ENCODE results near the gene DUSP2.

The DUSP2 gene, protein sequence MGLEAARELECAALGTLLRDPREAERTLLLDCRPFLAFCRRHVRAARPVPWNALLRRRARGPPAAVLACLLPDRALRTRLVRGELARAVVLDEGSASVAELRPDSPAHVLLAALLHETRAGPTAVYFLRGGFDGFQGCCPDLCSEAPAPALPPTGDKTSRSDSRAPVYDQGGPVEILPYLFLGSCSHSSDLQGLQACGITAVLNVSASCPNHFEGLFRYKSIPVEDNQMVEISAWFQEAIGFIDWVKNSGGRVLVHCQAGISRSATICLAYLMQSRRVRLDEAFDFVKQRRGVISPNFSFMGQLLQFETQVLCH

DNA sequence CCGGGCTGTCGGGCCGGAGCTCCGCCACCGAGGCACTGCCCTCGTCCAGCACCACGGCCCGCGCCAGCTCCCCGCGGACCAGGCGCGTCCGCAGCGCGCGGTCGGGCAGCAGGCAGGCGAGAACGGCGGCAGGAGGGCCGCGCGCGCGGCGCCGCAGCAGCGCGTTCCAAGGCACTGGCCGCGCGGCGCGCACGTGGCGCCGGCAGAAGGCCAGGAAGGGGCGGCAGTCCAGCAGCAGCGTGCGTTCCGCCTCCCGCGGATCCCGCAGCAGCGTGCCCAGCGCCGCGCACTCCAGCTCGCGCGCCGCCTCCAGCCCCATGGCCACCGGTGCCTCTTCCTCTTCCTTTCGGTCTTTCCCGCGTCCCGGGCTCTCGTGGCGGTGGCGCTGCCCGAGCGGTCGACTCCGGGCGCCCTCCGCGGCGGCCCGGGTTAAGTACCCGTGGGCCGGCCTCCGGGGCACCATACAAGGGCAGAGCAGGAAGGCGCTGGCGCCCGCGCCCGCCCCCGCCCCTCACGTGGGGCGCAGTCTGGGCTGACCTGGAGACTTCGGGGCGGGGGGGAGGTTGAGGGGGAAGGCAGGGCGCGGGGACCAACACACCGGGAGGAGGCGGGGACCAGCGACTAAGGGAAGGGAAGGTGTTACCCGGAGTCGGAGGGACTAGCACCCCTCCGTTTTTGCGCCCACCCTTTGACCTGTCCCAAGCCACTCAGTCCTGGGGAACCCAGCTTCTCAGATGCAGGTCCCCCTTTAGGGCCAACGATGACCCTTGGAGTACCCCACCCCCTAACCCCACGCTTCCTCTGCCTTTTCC, at the start of gene DUSP2:
TSS of gene DUSP2 (minus strand) at position 405 of the 812 bp plus-strand sequence. CDS start at position 319, 86 bp downstream.
- DNase-seq (ENCODE audit: low spot score), result peak; percentile 98
- TF ChIP-seq, protein P1, sequence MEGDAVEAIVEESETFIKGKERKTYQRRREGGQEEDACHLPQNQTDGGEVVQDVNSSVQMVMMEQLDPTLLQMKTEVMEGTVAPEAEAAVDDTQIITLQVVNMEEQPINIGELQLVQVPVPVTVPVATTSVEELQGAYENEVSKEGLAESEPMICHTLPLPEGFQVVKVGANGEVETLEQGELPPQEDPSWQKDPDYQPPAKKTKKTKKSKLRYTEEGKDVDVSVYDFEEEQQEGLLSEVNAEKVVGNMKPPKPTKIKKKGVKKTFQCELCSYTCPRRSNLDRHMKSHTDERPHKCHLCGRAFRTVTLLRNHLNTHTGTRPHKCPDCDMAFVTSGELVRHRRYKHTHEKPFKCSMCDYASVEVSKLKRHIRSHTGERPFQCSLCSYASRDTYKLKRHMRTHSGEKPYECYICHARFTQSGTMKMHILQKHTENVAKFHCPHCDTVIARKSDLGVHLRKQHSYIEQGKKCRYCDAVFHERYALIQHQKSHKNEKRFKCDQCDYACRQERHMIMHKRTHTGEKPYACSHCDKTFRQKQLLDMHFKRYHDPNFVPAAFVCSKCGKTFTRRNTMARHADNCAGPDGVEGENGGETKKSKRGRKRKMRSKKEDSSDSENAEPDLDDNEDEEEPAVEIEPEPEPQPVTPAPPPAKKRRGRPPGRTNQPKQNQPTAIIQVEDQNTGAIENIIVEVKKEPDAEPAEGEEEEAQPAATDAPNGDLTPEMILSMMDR (IDR thresholded peaks at IDR 0.05; ENCODE audit: extremely low read depth, missing control alignments), result no peak

DNA sequence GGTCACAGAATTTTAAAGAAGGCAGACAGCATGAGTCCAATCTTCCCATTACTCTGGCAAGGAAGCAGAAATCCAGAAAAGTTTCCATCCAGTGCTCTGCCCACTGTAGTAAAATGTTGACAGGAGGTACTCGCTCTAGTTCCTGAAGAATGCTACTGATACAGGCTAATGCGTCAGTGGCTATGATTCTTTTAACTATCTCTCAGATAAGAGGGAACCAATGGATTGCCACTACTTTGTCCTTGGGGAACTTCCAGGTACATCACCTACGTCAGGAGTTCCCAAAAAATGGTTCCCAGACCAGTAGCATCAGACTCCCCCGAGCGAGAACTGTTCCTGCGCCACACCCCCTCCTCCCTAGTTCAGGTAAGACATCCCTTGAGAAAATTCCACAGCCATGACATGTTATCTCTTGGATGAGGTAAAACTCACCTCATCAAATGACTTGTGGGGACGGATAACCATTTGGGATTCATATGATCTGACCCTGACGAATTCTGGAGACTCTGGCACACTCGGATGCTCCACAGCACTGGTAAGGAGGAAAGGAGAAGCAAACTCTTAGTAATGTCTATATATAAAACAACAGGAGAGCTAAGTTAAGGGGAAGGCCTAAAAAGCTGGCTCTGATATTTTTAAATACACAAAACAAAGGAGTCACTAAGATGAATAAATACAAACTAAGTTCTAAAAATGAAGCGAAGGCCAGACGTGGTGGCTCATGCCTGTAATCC, 46.9 kb upstream of the DUSP2 start:
- TF ChIP-seq, protein P1 (IDR thresholded peaks at IDR 0.05; ENCODE audit: extremely low read depth, missing control alignments), result no peak

DNA sequence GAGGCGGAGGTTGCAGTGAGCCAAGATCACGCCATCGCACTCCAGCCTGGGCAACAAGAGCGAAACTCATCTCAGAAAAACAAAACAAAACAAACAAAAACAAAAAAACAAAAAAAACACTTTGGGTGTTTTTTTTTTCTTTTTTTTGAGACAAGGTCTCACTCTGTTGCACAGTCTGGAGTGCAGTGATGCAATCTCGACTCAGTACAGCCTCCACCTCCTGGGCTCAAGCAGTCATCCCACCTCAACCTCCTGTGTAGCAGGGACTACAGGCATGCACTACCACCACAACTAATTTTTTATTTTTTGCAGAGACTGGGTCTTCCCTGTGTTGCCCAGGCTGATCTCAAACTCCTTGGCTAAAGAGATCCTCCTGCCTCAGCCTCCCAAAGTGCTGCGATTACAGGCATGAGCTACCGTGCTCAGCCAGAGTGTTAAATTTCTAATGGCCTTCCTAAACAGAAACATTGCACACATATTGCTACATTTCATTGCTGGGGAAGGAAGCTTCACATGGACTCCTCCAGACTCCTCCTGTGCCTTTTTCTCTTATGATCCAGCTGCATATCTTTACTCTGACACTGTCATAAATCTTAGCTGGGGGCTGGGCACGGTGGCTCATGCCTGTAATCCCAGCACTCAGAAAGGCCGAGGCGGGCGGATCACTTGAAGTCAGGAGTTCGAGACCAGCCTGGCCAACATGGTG, 43.7 kb upstream of the DUSP2 start:
- no peak for DNase-seq (ENCODE audit: low spot score)
- TF ChIP-seq, protein P1 (IDR thresholded peaks at IDR 0.05; ENCODE audit: extremely low read depth, missing control alignments), result no peak

More for the DNA sequence above, 46.9 kb upstream of the DUSP2 start:
- no peak for DNase-seq (ENCODE audit: low spot score)

DNA sequence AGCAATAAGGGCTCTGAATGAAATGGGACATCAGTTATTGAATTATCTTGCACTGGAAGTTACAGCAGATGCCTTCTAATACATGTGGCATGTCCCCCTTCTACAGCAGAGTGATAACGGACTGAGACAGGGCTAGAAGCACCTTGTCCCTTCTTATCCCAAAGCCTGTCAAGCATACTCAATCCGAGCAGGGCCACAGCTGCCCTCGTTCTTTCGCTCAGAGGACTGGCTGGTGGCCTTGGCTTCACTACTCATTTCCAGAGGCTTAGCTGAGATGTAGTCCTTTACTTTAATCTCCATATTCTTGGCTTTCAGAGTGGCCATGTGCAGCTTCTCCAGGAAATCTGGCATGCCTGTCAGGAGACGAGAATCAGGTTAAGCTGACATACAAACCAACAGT, 41.3 kb upstream of the DUSP2 start:
- no peak for DNase-seq (ENCODE audit: low spot score)
- TF ChIP-seq, protein P1 (IDR thresholded peaks at IDR 0.05; ENCODE audit: extremely low read depth, missing control alignments), result no peak

DNA sequence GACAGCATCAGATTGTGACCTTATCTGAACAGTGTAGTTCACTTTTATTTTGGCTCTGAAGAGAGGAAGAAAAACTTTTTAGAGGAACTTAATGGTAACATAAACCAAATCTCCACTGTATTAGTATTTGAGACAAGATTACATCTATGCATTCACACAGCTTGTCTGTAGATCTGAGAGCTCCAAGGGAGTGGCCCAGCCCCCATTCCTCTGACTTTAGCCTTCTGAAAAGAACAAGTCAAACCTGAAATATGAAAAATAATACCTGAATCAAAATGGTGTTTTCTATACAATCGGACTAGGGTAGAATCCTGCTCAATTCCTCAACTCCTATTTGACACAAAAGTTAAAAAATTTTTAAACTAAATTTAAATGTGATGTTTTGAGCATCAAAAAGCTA, 40.3 kb upstream of the DUSP2 start:
- TF ChIP-seq, protein P1 (IDR thresholded peaks at IDR 0.05; ENCODE audit: extremely low read depth, missing control alignments), result no peak
- DNase-seq (ENCODE audit: low spot score), result no peak

DNA sequence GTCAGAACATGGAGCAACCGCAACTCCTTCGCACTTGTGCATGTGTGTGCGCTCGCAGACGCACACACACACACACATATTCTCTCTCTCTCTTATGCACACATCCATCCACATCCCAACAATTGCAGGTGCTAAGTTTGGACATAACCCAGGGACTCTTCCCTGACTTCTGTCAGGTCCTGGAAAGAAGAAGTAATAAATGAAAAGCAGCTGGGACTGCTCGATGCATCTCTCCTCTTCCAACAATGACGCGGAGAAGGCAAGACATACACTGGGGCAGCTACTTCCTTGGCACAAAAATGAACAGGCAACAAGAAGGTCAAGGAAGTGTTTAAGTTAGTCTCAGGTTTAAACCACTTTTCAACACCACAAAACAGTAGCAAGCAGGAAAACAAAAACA, 39.7 kb upstream of the DUSP2 start:
- TF ChIP-seq, protein P1 (IDR thresholded peaks at IDR 0.05; ENCODE audit: extremely low read depth, missing control alignments), result no peak
- no peak for DNase-seq (ENCODE audit: low spot score)
